GM10248 (cell line): ENCODE data around the gene AMN.

Experiments used
- CTCF ChIA-PET: fragments of 300-600 bp; sonication (Branson Sonifier 250); formaldehyde crosslinking; extraction: SDS; loops from one replicate; lab custom pipeline; 2021; ENCODE audit warnings: antibody characterized with exemption; lab: Yijun Ruan, JAX
- POLR2A ChIA-PET: fragments of 350-650 bp; sonication (Branson Sonifier 250); formaldehyde crosslinking; extraction: SDS; loops from one replicate; lab custom pipeline; 2020; ENCODE audit warnings: antibody characterized with exemption; lab: Yijun Ruan, JAX
- DNase-seq: peaks from one replicate; pipeline ENCODE4 v3.0.0; 2012; ENCODE audit errors: extremely low spot score
- CTCF ChIP-seq: IDR thresholded peaks from 2 replicates; pipeline ENCODE4 v1.5.1; 2012; ENCODE audit warnings: mild to moderate bottlenecking, low read depth; ENCODE audit errors: extremely low read depth, missing control alignments, control extremely low read depth

The AMN gene

GRCh38 chr14:102968306-102968705, 45.8 kb downstream of the AMN start:
- ChIA-PET POLR2A (no interaction called here), CTCF (interaction anchor here (1.2 to 1.9 kb wide), 3 partner anchors 8 to 274 kb away, joined by 3 to 5 read pairs (median 3); no protein-coding TSS in a partner anchor)
- TF ChIP-seq CTCF = no peak
- DNase-seq = no peak

- ChIA-PET CTCF (interaction anchor here (0.8 kb wide), 1 partner anchor 31 kb away, joined by 3 read pairs; no protein-coding TSS in a partner anchor), POLR2A (no interaction called here)
- no peak for TF ChIP-seq CTCF
- DNase-seq = no peak
Measured at GRCh38 chr14:102969060-102969791, 46.8 kb downstream of the AMN start.

GRCh38 chr14:102969901-102970300, 47.4 kb downstream of the AMN start:
- DNase-seq = no peak
- TF ChIP-seq CTCF = no peak
- ChIA-PET POLR2A (no interaction called here), CTCF (interaction anchor here (0.8 kb wide), 1 partner anchor 30 kb away, joined by 3 read pairs; no protein-coding TSS in a partner anchor)

- POLR2A ChIA-PET = no interaction called here
- TF ChIP-seq CTCF = no peak
- DNase-seq = no peak
- CTCF ChIA-PET = no interaction called here
Measured at GRCh38 chr14:102970496-102970895, 48.0 kb downstream of the AMN start.

- CTCF ChIA-PET = no interaction called here
- POLR2A ChIA-PET = no interaction called here
Measured at GRCh38 chr14:102971314-102971713, 48.9 kb downstream of the AMN start.

More at GRCh38 chr14:102971314-102971713, 48.9 kb downstream of the AMN start:
- no peak for TF ChIP-seq CTCF
- no peak for DNase-seq
